GM10248 (cell line): Measurements from ENCODE around the gene PLAC9.
"Not testable (repeated sequence)": the region's sequence is repeated elsewhere in the genome, so short reads cannot be mapped to it uniquely, and the experiment has no call there.

Experiments used
- CTCF ChIA-PET: fragments of 300-600 bp; sonication (Branson Sonifier 250); formaldehyde crosslinking; extraction: SDS; loops from one replicate; lab custom pipeline; 2021; ENCODE audit warnings: antibody characterized with exemption; lab: Yijun Ruan, JAX
- POLR2A ChIA-PET: fragments of 350-650 bp; sonication (Branson Sonifier 250); formaldehyde crosslinking; extraction: SDS; loops from one replicate; lab custom pipeline; 2020; ENCODE audit warnings: antibody characterized with exemption; lab: Yijun Ruan, JAX
- DNase-seq: peaks from one replicate; pipeline ENCODE4 v3.0.0; 2012; ENCODE audit errors: extremely low spot score
- CTCF ChIP-seq: IDR thresholded peaks from 2 replicates; pipeline ENCODE4 v1.5.1; 2012; ENCODE audit warnings: mild to moderate bottlenecking, low read depth; ENCODE audit errors: extremely low read depth, missing control alignments, control extremely low read depth

The PLAC9 gene

GRCh38 chr10:80137920-80138319 is 5.4 kb downstream of the PLAC9 start:
- TF ChIP-seq CTCF: no peak
- DNase-seq: no peak
- ChIA-PET POLR2A (interaction anchor here (0.7 kb wide), 1 partner anchor 79 kb away, joined by 3 read pairs; no protein-coding TSS in a partner anchor), CTCF (interaction anchor here (1.0 to 4.1 kb wide), 8 partner anchors 13 to 123 kb away, joined by 3 to 19 read pairs (median 4); no protein-coding TSS in a partner anchor)

- DNase-seq: no peak
- POLR2A ChIA-PET: no interaction called here
- TF ChIP-seq CTCF: no peak
- CTCF ChIA-PET: interaction anchor here (4.1 kb wide), 1 partner anchor 82 kb away, joined by 19 read pairs; no protein-coding TSS in a partner anchor
These were observed 6.7 kb downstream of the PLAC9 start for GRCh38 chr10:80139265-80139664.

GRCh38 chr10:80140251-80140650 is 7.7 kb downstream of the PLAC9 start:
- no peak for TF ChIP-seq CTCF
- DNase-seq: no peak
- ChIA-PET POLR2A (no interaction called here), CTCF (interaction anchor here (1.0 to 4.1 kb wide), 2 partner anchors 81 kb away, joined by 3 to 19 read pairs; no protein-coding TSS in a partner anchor)

- DNase-seq: no peak
- ChIA-PET CTCF (interaction anchor here (0.9 to 4.9 kb wide), 6 partner anchors 9 to 118 kb away, joined by 3 to 43 read pairs (median 8); no protein-coding TSS in a partner anchor), POLR2A (interaction anchor here (0.7 kb wide), 1 partner anchor 635 kb away, joined by 3 read pairs; no protein-coding TSS in a partner anchor)
- no peak for TF ChIP-seq CTCF
These were observed 9.3 kb downstream of the PLAC9 start for GRCh38 chr10:80141696-80142460.

GRCh38 chr10:80144067-80144695 is 11.7 kb downstream of the PLAC9 start:
- TF ChIP-seq CTCF: no peak
- DNase-seq: peak; percentile 59
- CTCF ChIA-PET: interaction anchor here (1.0 to 4.9 kb wide), 34 partner anchors 9 to 128 kb away, joined by 3 to 84 read pairs (median 6); no protein-coding TSS in a partner anchor
- POLR2A ChIA-PET: no interaction called here

- ChIA-PET POLR2A (no interaction called here), CTCF (interaction anchor here (1.0 to 4.9 kb wide), 26 partner anchors 8 to 115 kb away, joined by 3 to 84 read pairs (median 6); no protein-coding TSS in a partner anchor)
- no peak for TF ChIP-seq CTCF
- no peak for DNase-seq
These were observed 12.2 kb downstream of the PLAC9 start for GRCh38 chr10:80144696-80145131.

GRCh38 chr10:80145406-80146308 is 13.1 kb downstream of the PLAC9 start:
- DNase-seq: not testable (repeated sequence)
- ChIA-PET CTCF (interaction anchor here (1.1 to 4.9 kb wide), 13 partner anchors 11 to 114 kb away, joined by 3 to 84 read pairs (median 9); no protein-coding TSS in a partner anchor), POLR2A (interaction anchor here (1.0 kb wide), 1 partner anchor 76 kb away, joined by 3 read pairs; no protein-coding TSS in a partner anchor)
